ENCODE data around the gene TNNT3. TPM values are rescaled to one million over a fixed set of nuclear protein-coding genes. Genes with fewer than 3 reads are reported as not detected.
A peak's percentile ranks its signal among the peaks of the same experiment; 100 is the strongest.
"Not testable (repeated sequence)": the region's sequence is repeated elsewhere in the genome, so short reads cannot be mapped to it uniquely, and the experiment has no call there.

The TNNT3 gene
- total RNA-seq, 1 donor = not detected

DNA sequence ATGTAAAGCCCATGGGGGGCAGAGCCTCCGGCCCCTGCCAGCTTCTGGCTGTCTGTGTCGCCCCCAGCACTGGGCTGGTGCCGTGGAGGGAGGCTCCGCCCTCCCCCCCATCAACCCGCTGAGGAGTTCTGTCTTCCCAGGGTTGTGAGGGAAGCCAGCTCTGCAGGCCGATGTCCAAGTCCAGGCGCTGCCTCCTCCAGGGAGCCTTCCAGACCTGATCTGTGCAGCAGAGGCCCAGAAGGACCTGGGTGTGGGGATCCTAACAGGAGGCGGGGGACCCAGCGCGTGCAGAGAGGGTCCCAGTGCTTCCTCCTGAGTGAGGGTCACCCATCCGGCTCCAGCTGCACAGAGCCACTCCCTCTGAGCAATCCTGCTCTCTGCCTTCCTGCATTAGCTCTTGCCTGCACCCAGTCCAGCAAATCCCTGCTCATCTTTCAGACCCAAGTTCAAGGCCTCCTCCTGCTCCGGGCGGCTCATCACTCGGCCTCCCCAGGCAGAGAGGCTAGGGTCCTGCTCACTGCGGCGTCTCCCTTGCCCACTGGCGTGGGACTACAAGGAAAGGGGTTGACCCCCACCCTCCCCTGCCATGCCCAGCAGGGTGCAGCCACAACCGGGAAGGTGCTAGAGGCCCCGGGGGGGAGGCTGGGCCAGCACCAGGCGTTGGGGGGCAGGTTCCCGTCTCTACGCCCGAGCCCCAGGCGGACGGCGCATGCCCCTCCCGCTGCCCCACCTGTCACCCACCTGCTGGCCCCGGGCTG, 44.2 kb upstream of the TNNT3 start:
- no peak for DNase-seq (ENCODE audit: low read depth)
- peak overlapping the region; percentile 37 for H3K4me3 ChIP-seq (ENCODE audit: low read depth, low read length)
- TF ChIP-seq, protein P1, sequence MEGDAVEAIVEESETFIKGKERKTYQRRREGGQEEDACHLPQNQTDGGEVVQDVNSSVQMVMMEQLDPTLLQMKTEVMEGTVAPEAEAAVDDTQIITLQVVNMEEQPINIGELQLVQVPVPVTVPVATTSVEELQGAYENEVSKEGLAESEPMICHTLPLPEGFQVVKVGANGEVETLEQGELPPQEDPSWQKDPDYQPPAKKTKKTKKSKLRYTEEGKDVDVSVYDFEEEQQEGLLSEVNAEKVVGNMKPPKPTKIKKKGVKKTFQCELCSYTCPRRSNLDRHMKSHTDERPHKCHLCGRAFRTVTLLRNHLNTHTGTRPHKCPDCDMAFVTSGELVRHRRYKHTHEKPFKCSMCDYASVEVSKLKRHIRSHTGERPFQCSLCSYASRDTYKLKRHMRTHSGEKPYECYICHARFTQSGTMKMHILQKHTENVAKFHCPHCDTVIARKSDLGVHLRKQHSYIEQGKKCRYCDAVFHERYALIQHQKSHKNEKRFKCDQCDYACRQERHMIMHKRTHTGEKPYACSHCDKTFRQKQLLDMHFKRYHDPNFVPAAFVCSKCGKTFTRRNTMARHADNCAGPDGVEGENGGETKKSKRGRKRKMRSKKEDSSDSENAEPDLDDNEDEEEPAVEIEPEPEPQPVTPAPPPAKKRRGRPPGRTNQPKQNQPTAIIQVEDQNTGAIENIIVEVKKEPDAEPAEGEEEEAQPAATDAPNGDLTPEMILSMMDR (IDR thresholded peaks at IDR 0.05; ENCODE audit: insufficient read depth, low read depth, low read length) = no peak

- peak overlapping the region; percentile 56 for H3K4me3 ChIP-seq (ENCODE audit: low read depth, low read length)
- not testable (repeated sequence) for DNase-seq (ENCODE audit: low read depth)
These were observed 43.6 kb upstream of the TNNT3 start for GRCh38 chr11:1875851-1876301.

DNA sequence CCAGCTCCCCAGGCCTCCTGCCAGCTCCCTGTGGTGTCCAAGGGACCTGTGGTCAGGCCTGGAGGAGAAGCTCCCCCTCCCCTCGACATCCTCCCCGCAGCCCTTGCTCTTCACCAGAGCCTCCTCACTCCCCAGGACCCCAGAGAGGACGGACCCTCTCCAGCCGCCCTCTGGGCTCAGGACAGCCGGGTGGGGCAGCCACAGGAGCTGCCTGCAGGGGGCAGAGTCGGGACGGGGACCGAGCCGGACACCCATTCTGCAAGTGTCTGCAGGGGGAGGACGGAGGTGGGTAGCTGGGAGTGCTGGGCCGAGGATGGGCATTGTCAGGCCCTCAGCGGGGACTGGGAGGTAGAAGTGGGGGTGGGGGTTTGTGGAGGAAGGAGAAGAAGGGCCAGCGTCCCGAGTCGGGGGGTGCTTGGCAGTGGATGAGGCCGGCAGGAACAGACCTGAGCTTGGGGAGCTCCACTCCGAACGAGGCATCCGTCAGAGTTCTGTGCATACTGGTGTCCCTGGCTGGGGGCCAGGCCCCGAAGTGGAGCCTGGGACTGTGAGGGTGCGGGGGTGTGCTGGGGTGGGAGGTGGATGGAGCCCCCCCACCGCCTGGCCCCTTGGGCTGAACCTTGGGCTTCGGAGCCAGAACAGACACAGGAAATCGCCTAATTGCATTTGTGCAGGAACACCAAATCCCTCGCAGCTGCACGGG, 43.0 kb upstream of the TNNT3 start:
- TF ChIP-seq, protein P1 (IDR thresholded peaks at IDR 0.05; ENCODE audit: insufficient read depth, low read depth, low read length) = peak; percentile 77
- peak; percentile 97 for DNase-seq (ENCODE audit: low read depth)
- peak overlapping the region; percentile 56 for H3K4me3 ChIP-seq (ENCODE audit: low read depth, low read length)

DNA sequence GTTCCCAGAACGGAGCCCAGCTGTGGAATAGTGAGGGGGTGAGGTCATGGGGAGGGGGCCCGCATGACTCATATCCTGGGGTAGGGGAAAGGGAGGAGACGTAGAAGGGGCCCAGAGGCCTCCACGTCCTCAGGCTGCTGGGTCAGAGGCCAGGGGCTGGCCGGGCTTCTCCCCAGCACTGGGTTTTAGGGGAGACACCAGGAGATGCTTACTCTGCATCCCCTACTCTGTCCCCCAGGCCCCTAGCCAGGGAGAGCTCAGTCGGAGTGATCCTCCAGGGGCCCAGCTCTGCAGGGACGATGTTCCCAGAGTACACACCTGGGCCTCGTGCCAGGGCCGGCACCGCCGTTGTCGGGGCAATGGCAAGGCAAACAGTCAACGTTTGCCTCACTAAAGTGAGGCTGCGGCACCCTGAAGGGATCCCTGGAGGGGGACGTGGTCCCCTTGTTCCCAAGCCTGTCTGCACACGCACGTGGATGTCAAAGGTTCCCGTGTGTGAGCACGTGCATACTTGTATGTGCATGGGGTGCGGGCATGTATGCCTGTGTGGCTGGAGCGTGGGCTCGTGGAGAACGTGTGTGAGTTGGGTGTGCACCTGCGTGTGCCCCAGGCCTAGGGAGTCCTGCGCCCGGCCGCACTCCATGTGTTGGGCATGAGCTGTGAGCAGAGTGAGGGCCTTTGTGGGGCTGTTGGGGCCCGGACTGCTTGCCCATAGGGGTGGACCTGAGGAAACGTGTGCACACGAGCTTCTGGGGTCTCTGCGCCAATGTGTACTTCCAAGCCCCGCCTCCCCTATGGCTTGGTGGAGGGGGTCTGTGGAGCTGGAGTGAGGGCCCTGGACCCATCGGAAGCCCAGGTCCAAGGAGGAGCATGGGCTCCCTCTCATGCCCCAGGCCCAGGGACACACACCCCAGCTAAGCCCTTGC, 42.0 kb upstream of the TNNT3 start:
- H3K4me3 ChIP-seq (ENCODE audit: low read depth, low read length) = peak overlapping the region; percentile 15
- DNase-seq (ENCODE audit: low read depth) = peak; percentile 83
- TF ChIP-seq, protein P1 (IDR thresholded peaks at IDR 0.05; ENCODE audit: insufficient read depth, low read depth, low read length) = no peak

GRCh38 chr11:1878137-1879031, 41.1 kb upstream of the TNNT3 start:
- H3K4me3 ChIP-seq (ENCODE audit: low read depth, low read length) = no peak overlapping the region
- peak; percentile 87 for DNase-seq (ENCODE audit: low read depth)
- TF ChIP-seq, protein P1 (IDR thresholded peaks at IDR 0.05; ENCODE audit: insufficient read depth, low read depth, low read length) = no peak

GRCh38 chr11:1879342-1879940, 40.1 kb upstream of the TNNT3 start:
- H3K4me3 ChIP-seq (ENCODE audit: low read depth, low read length) = no peak overlapping the region
- TF ChIP-seq, protein P1 (IDR thresholded peaks at IDR 0.05; ENCODE audit: insufficient read depth, low read depth, low read length) = no peak
- no peak for DNase-seq (ENCODE audit: low read depth)
